ENCODE data around the gene MCTP1. TPM values are rescaled to one million over a fixed set of nuclear protein-coding genes. Genes with fewer than 3 reads are reported as not detected.

MCTP1 gene
- total RNA-seq, 1 donor from 2014 or later, result not detected

- intact Hi-C loops (cut with micrococcal nuclease), result loop anchor here (5.0 kb wide), 1 partner anchor 271 kb away; no protein-coding TSS in a partner anchor
- no peak overlapping the region for H3K27ac Mint-ChIP-seq
- H3K4me1 Mint-ChIP-seq (ENCODE audit: low read depth), result peaks cover 5% of the 10 kb centered on the region
Observed at GRCh38 chr5:95238560-95239325, 46.2 kb downstream of the MCTP1 start.

GRCh38 chr5:95237324-95237723 is 47.6 kb downstream of the MCTP1 start:
- H3K36me3 Mint-ChIP-seq (ENCODE audit: low read depth), result no peaks in the 10 kb centered on the region
- no peak overlapping the region for H3K27ac Mint-ChIP-seq
- H3K9me3 Mint-ChIP-seq, result no peaks in the 10 kb centered on the region
- H3K4me1 Mint-ChIP-seq (ENCODE audit: low read depth), result peaks cover 5% of the 10 kb centered on the region
- no peaks in the 10 kb centered on the region for H3K27me3 Mint-ChIP-seq (ENCODE audit: insufficient read depth)
- DNase-seq (ENCODE audit: low spot score), result no peak
- intact Hi-C loops (cut with micrococcal nuclease), result loop anchor here (5.0 kb wide), 1 partner anchor 270 kb away; no protein-coding TSS in a partner anchor
- no peak overlapping the region for H3K4me3 Mint-ChIP-seq

More at GRCh38 chr5:95238560-95239325, 46.2 kb downstream of the MCTP1 start:
- no peak overlapping the region for H3K4me3 Mint-ChIP-seq
- H3K27me3 Mint-ChIP-seq (ENCODE audit: insufficient read depth), result no peaks in the 10 kb centered on the region
- H3K9me3 Mint-ChIP-seq, result no peaks in the 10 kb centered on the region
- no peaks in the 10 kb centered on the region for H3K36me3 Mint-ChIP-seq (ENCODE audit: low read depth)
- DNase-seq (ENCODE audit: low spot score), result no peak

- Mint-ChIP-seq H3K27me3 (ENCODE audit: insufficient read depth) (no peaks in the 10 kb centered on the region), H3K36me3 (ENCODE audit: low read depth) (no peaks in the 10 kb centered on the region), H3K4me3 (no peak overlapping the region), H3K9me3 (no peaks in the 10 kb centered on the region), H3K27ac (no peak overlapping the region), H3K4me1 (ENCODE audit: low read depth) (no peaks in the 10 kb centered on the region)
- no peak for DNase-seq (ENCODE audit: low spot score)
- intact Hi-C loops (cut with micrococcal nuclease), result loop anchor here (5.0 kb wide), 1 partner anchor 268 kb away; no protein-coding TSS in a partner anchor
Observed at GRCh38 chr5:95235439-95235982, 49.4 kb downstream of the MCTP1 start.

GRCh38 chr5:95229646-95230045 is 55.2 kb downstream of the MCTP1 start:
- H3K9me3 Mint-ChIP-seq, result no peaks in the 10 kb centered on the region
- H3K4me1 Mint-ChIP-seq (ENCODE audit: low read depth), result no peaks in the 10 kb centered on the region
- DNase-seq (ENCODE audit: low spot score), result no peak
- no peak overlapping the region for H3K4me3 Mint-ChIP-seq
- no peaks in the 10 kb centered on the region for H3K36me3 Mint-ChIP-seq (ENCODE audit: low read depth)
- H3K27ac Mint-ChIP-seq, result no peak overlapping the region
- intact Hi-C loops (cut with micrococcal nuclease), result no loop called here
- H3K27me3 Mint-ChIP-seq (ENCODE audit: insufficient read depth), result no peaks in the 10 kb centered on the region

- DNase-seq (ENCODE audit: low spot score), result no peak
- Mint-ChIP-seq H3K27ac (no peak overlapping the region), H3K4me1 (ENCODE audit: low read depth) (no peaks in the 10 kb centered on the region), H3K36me3 (ENCODE audit: low read depth) (no peaks in the 10 kb centered on the region), H3K4me3 (no peak overlapping the region), H3K27me3 (ENCODE audit: insufficient read depth) (no peaks in the 10 kb centered on the region), H3K9me3 (no peaks in the 10 kb centered on the region)
- intact Hi-C loops (cut with micrococcal nuclease), result no loop called here
Observed at GRCh38 chr5:95224701-95225459, 60.0 kb downstream of the MCTP1 start.

- Mint-ChIP-seq H3K27ac (no peak overlapping the region), H3K36me3 (ENCODE audit: low read depth) (no peaks in the 10 kb centered on the region), H3K4me3 (no peak overlapping the region), H3K27me3 (ENCODE audit: insufficient read depth) (no peaks in the 10 kb centered on the region), H3K9me3 (no peaks in the 10 kb centered on the region), H3K4me1 (ENCODE audit: low read depth) (no peaks in the 10 kb centered on the region)
- intact Hi-C loops (cut with micrococcal nuclease), result no loop called here
- no peak for DNase-seq (ENCODE audit: low spot score)
Observed at GRCh38 chr5:95223566-95224258, 61.2 kb downstream of the MCTP1 start.

GRCh38 chr5:95222836-95223235 is 62.1 kb downstream of the MCTP1 start:
- no peak overlapping the region for H3K27ac Mint-ChIP-seq
- H3K36me3 Mint-ChIP-seq (ENCODE audit: low read depth), result no peaks in the 10 kb centered on the region
- no peaks in the 10 kb centered on the region for H3K4me1 Mint-ChIP-seq (ENCODE audit: low read depth)
- no peaks in the 10 kb centered on the region for H3K9me3 Mint-ChIP-seq
- no peaks in the 10 kb centered on the region for H3K27me3 Mint-ChIP-seq (ENCODE audit: insufficient read depth)
- no peak for DNase-seq (ENCODE audit: low spot score)
- H3K4me3 Mint-ChIP-seq, result no peak overlapping the region
- intact Hi-C loops (cut with micrococcal nuclease), result no loop called here

GRCh38 chr5:95221234-95221633 is 63.7 kb downstream of the MCTP1 start:
- no peak overlapping the region for H3K27ac Mint-ChIP-seq
- no peaks in the 10 kb centered on the region for H3K27me3 Mint-ChIP-seq (ENCODE audit: insufficient read depth)
- no peak for DNase-seq (ENCODE audit: low spot score)
- no peaks in the 10 kb centered on the region for H3K4me1 Mint-ChIP-seq (ENCODE audit: low read depth)
- H3K9me3 Mint-ChIP-seq, result no peaks in the 10 kb centered on the region
- intact Hi-C loops (cut with micrococcal nuclease), result no loop called here
- no peaks in the 10 kb centered on the region for H3K36me3 Mint-ChIP-seq (ENCODE audit: low read depth)
- H3K4me3 Mint-ChIP-seq, result no peak overlapping the region

GRCh38 chr5:95220381-95220780 is 64.5 kb downstream of the MCTP1 start:
- Mint-ChIP-seq H3K27ac (no peak overlapping the region), H3K4me3 (no peak overlapping the region)
- intact Hi-C loops (cut with micrococcal nuclease), result no loop called here

GRCh38 chr5:95219411-95219810 is 65.5 kb downstream of the MCTP1 start:
- DNase-seq (ENCODE audit: low spot score), result no peak

More at GRCh38 chr5:95220381-95220780, 64.5 kb downstream of the MCTP1 start:
- H3K4me1 Mint-ChIP-seq (ENCODE audit: low read depth), result no peaks in the 10 kb centered on the region
- no peaks in the 10 kb centered on the region for H3K36me3 Mint-ChIP-seq (ENCODE audit: low read depth)
- DNase-seq (ENCODE audit: low spot score), result no peak
- H3K27me3 Mint-ChIP-seq (ENCODE audit: insufficient read depth), result no peaks in the 10 kb centered on the region
- no peaks in the 10 kb centered on the region for H3K9me3 Mint-ChIP-seq

GRCh38 chr5:95217881-95218280 is 67.0 kb downstream of the MCTP1 start:
- DNase-seq (ENCODE audit: low spot score), result no peak
- Mint-ChIP-seq H3K4me3 (no peak overlapping the region), H3K27me3 (ENCODE audit: insufficient read depth) (no peaks in the 10 kb centered on the region), H3K36me3 (ENCODE audit: low read depth) (no peaks in the 10 kb centered on the region), H3K27ac (no peak overlapping the region), H3K4me1 (ENCODE audit: low read depth) (no peaks in the 10 kb centered on the region), H3K9me3 (no peaks in the 10 kb centered on the region)
- intact Hi-C loops (cut with micrococcal nuclease), result no loop called here

More at GRCh38 chr5:95219411-95219810, 65.5 kb downstream of the MCTP1 start:
- Mint-ChIP-seq H3K9me3 (no peaks in the 10 kb centered on the region), H3K4me1 (ENCODE audit: low read depth) (no peaks in the 10 kb centered on the region), H3K27ac (no peak overlapping the region), H3K36me3 (ENCODE audit: low read depth) (no peaks in the 10 kb centered on the region), H3K27me3 (ENCODE audit: insufficient read depth) (no peaks in the 10 kb centered on the region), H3K4me3 (no peak overlapping the region)
- intact Hi-C loops (cut with micrococcal nuclease), result no loop called here

GRCh38 chr5:95217351-95217750 is 67.5 kb downstream of the MCTP1 start:
- no peaks in the 10 kb centered on the region for H3K36me3 Mint-ChIP-seq (ENCODE audit: low read depth)
- H3K27me3 Mint-ChIP-seq (ENCODE audit: insufficient read depth), result no peaks in the 10 kb centered on the region
- no peak overlapping the region for H3K4me3 Mint-ChIP-seq
- H3K4me1 Mint-ChIP-seq (ENCODE audit: low read depth), result no peaks in the 10 kb centered on the region
- H3K9me3 Mint-ChIP-seq, result no peaks in the 10 kb centered on the region
- no peak overlapping the region for H3K27ac Mint-ChIP-seq
- no peak for DNase-seq (ENCODE audit: low spot score)
- intact Hi-C loops (cut with micrococcal nuclease), result no loop called here

All from activated T-helper 1 cell treated with anti-CD3 and anti-CD28 coated beads, Interleukin-12 subunit alpha, Interleukin-12 subunit beta, Interleukin-2, Interleukin-4 antibody, amounts not matched to agents 30 ng/mL and 10 ng/mL and 1 ng/mL, durations not matched to agents 14 hours and 24 hours and 36 hours (primary cell).